ENCODE data around the gene CEBPB.

DNA sequence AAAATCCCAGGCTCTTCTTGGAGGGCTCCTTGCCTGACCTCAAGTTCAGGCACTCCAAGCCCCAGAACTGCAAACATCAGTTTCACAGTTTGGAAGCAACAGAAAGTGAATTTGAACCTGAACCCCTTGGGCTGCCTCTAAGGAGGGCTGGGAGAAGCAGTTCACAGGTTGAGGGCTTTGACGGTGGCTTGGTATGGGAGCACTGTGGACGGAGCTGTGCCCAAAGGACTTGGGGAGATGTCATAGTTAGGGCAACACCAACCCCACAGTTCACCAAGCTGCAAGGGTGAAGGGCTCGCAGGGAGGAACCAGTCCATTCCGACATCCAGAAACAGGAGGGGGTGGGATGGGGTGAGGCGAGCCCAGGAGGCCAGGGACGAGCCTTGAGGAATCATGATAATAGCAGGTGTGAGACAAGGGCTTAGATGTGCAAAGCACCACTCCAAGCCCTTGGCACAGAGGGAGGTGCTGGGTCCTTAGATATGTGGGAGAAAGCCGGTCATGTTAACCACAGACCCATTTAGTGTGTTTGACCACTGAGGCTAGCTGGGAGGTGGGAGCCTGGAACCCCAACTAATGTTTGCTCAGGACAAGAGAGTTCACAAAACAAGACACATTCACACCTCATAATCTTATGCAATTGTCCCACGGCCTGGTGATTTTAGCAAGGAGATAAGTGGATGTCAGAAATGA is 4.3 kb downstream of the CEBPB start:
- TF ChIP-seq, protein P1, sequence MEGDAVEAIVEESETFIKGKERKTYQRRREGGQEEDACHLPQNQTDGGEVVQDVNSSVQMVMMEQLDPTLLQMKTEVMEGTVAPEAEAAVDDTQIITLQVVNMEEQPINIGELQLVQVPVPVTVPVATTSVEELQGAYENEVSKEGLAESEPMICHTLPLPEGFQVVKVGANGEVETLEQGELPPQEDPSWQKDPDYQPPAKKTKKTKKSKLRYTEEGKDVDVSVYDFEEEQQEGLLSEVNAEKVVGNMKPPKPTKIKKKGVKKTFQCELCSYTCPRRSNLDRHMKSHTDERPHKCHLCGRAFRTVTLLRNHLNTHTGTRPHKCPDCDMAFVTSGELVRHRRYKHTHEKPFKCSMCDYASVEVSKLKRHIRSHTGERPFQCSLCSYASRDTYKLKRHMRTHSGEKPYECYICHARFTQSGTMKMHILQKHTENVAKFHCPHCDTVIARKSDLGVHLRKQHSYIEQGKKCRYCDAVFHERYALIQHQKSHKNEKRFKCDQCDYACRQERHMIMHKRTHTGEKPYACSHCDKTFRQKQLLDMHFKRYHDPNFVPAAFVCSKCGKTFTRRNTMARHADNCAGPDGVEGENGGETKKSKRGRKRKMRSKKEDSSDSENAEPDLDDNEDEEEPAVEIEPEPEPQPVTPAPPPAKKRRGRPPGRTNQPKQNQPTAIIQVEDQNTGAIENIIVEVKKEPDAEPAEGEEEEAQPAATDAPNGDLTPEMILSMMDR (IDR thresholded peaks at IDR 0.05; ENCODE audit: low read length) = no peak
- TF ChIP-seq EZH2 (optimal IDR thresholded peaks at IDR 0.05; ENCODE audit: low read depth, low read length) = no peak
